ENCODE measurements around the gene XXYLT1. TPM values are rescaled to one million over a fixed set of nuclear protein-coding genes. Genes with fewer than 3 reads are reported as not detected.

XXYLT1 gene
- total and polyA plus RNA-seq, 9 of the 15 experiments (the other 6 are each of a cell fraction or from before 2014, with no cell fraction given): 1.9 to 18.9 (median 15.0) TPM

GRCh38 chr3:195259475-195260279 is 11.3 kb downstream of the XXYLT1 start (continued):
- TF ChIP-seq MGA (IDR thresholded peaks at IDR 0.05) (peak; percentile 96), RBM14 (IDR thresholded peaks at IDR 0.05; ENCODE audit: borderline replicate concordance, insufficient read depth, low read depth, low read length) (0 out of 2 replicates have a peak, but pooled peaks have one; percentile 17), ZSCAN32 (CRISPR knock-in tag; IDR thresholded peaks at IDR 0.05) (no peak), ZNF75A (CRISPR knock-in tag; IDR thresholded peaks at IDR 0.05) (no peak), NR0B1 (IDR thresholded peaks at IDR 0.05; ENCODE audit: partially characterized antibody) (no peak), ZBTB1 (CRISPR knock-in tag; IDR thresholded peaks at IDR 0.05; ENCODE audit: borderline replicate concordance, low read depth) (no peak; the same call in 1 of the 2 replicates), ETS1 (conservative IDR thresholded peaks at IDR 0.05; ENCODE audit: control insufficient read depth, low read depth, low read length) (peak; percentile 21; the same call in 1 of the 2 replicates), ZNF586 (CRISPR knock-in tag; conservative IDR thresholded peaks at IDR 0.05) (no peak), C11orf30 (IDR thresholded peaks at IDR 0.05; ENCODE audit: low read depth) (no peak), GATAD2B (IDR thresholded peaks at IDR 0.05; ENCODE audit: borderline replicate concordance) (peak; percentile 96)

All from K562 (cell line).